ENCODE data around the gene TMEM174.

TMEM174 gene

DNA sequence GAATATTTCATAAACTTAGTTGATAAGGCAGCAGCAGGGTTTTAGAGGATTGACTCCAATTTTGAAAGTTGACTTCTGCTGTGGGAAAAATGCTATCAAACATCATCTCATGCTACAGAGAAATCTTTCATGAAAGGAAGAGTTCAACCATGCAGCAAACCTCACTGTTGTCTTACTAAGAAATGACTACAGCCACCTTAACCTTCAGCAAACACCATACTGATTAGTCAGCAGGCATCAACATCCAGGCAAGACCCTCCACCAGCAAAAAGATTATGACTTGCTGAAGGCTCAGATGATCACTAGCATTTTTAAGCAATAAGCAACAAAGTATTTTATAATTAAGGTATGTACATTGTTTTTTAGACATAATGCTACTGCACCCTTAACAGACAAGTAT lies 7.6 kb downstream of the TMEM174 start:
- TF ChIP-seq, protein P1, sequence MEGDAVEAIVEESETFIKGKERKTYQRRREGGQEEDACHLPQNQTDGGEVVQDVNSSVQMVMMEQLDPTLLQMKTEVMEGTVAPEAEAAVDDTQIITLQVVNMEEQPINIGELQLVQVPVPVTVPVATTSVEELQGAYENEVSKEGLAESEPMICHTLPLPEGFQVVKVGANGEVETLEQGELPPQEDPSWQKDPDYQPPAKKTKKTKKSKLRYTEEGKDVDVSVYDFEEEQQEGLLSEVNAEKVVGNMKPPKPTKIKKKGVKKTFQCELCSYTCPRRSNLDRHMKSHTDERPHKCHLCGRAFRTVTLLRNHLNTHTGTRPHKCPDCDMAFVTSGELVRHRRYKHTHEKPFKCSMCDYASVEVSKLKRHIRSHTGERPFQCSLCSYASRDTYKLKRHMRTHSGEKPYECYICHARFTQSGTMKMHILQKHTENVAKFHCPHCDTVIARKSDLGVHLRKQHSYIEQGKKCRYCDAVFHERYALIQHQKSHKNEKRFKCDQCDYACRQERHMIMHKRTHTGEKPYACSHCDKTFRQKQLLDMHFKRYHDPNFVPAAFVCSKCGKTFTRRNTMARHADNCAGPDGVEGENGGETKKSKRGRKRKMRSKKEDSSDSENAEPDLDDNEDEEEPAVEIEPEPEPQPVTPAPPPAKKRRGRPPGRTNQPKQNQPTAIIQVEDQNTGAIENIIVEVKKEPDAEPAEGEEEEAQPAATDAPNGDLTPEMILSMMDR (IDR thresholded peaks at IDR 0.05; ENCODE audit: borderline replicate concordance, insufficient read depth, low read depth, low read length), result no peak
- no peak overlapping the region for H3K4me3 ChIP-seq (ENCODE audit: low read depth, low read length)

DNA sequence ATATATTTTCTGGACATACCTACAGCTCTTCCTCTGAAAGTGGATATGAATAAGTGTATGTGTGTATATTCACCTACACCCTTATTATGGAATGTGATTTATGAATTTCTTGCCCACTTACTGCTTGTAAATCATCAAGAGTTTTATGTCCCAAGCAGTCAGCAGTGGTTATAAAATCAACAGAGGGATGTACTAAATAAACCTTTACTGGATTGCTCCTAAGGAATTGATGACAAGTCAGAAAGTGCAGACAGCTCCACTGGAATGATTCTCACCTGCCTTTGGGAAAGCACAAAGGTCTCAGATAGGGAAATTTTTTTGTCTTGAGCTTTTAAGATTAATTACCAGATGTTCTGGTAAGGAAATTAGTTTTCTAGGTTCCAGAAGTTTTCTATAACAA lies 9.3 kb downstream of the TMEM174 start:
- no peak overlapping the region for H3K4me3 ChIP-seq (ENCODE audit: low read depth, low read length)
- TF ChIP-seq, protein P1 (IDR thresholded peaks at IDR 0.05; ENCODE audit: borderline replicate concordance, insufficient read depth, low read depth, low read length), result no peak

DNA sequence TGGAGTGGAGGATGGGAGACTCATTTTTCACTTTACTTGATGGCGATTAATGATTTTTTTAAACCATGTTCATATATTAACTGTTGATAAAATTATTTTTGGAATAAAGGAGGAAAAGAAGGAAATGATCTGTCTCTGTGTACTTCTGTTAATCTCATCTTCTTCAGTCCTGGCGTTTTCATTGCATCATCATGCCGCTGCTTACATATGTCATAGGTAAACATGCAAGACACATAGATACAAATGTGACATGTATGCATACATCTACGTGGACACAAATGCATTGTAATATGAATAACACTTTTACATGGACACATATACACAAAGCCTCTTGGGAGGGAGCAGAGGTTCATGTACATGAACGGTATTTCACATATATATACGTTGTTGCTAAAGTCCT lies 10.0 kb downstream of the TMEM174 start:
- TF ChIP-seq, protein P1 (IDR thresholded peaks at IDR 0.05; ENCODE audit: borderline replicate concordance, insufficient read depth, low read depth, low read length), result no peak
- no peak overlapping the region for H3K4me3 ChIP-seq (ENCODE audit: low read depth, low read length)

DNA sequence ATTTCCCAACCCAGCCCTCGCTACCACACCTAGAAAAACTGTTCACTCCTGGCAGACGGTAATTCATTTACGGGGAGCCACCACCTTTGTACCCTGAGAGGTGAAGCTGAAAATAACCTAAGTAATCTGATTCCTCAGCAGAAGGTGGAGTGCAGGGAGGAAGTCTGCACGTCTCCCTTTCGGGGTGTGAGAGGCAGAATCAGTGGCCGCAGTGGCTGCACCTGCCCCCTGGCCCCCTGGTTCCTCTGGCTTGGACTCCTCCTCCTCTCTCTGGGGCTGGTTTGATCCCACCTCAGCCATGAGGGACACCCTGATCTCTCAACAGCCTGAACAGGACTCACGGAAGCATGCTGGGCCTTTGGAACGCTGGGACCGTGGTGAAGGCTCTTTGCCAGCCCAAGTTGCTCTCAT lies 10.5 kb downstream of the TMEM174 start:
- H3K4me3 ChIP-seq (ENCODE audit: low read depth, low read length), result no peak overlapping the region
- TF ChIP-seq, protein P1 (IDR thresholded peaks at IDR 0.05; ENCODE audit: borderline replicate concordance, insufficient read depth, low read depth, low read length), result no peak

DNA sequence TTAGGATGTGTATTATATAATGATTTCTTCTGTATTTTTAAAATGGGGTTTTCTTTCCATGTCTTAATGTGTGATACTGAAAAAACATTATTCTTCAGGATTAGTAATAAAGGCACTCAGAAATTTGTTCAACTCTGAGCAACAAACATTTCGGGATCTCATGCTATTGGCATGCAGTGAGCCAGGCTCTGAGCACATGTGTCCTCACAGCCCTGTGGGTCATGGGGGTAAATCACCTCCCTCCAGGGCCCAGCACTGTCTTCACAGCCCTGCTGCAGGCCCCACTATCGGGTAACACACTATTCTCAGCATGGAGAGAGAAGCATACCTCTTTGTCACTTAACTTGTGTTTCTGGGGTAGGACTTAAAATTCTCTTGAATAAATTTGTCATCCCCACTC lies 14.0 kb downstream of the TMEM174 start:
- no peak overlapping the region for H3K4me3 ChIP-seq (ENCODE audit: low read depth, low read length)
- TF ChIP-seq, protein P1 (IDR thresholded peaks at IDR 0.05; ENCODE audit: borderline replicate concordance, insufficient read depth, low read depth, low read length), result no peak

DNA sequence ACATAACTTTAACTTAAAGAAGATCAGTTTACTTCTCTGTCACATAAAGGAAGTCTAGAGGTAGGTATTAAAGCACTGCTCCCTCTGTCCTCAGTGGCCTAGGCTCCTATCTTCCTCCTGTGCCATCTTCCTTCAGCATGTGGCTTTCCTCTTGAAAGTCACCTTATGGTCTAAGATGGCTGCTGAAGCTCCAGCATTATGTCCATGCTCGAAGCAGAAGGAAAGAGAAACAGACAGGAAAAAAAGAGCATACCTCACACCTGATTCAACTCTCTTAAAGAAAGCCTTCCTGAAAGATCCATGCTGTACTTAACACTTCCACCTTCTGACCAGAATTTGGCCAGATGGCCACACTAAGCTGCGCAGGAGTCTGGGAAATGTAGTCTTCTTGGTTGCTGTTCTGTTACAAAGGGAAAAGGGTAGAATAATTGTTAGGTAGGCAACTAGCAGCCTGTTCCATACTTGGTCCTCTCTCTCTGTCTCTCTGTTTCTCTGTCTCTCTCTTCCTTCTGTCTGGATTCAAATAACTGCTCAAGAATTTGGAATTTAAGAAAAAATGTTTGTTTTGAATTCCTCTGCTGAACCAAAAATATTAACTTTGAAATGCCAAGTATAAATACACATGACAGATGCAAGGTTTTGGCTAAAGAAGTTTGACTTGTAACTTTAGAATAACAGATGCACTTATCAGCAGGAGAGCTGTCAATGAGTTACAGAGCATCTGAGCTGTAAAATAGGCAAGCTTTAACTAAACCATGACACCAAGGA lies 16.0 kb downstream of the TMEM174 start:
- no peak overlapping the region for H3K4me3 ChIP-seq (ENCODE audit: low read depth, low read length)
- TF ChIP-seq, protein P1 (IDR thresholded peaks at IDR 0.05; ENCODE audit: borderline replicate concordance, insufficient read depth, low read depth, low read length), result no peak

DNA sequence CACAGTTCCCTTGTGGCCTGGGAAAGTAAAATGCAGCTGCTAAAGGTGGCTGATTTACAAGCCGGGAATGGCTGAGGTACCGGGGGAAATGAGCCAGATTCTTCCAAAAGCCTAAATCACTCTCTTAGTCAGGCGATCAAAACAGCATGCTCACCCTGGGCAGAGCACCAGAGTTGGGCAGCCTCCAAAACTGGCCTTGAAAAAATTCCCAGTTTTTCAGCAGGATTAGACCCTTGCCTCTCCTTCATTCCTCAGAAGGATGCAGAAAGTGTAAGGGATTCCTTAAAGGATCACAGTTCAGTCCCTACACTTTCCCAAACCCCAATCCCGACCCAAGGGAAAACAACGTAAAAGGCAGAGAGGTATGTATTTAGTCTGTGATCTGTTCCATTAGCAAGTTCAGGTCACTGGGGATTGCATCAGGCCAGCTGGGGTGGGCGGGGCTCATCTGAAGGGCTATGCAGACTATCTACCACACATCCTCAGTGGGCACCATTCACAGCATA lies 16.9 kb downstream of the TMEM174 start:
- no peak overlapping the region for H3K4me3 ChIP-seq (ENCODE audit: low read depth, low read length)
- TF ChIP-seq, protein P1 (IDR thresholded peaks at IDR 0.05; ENCODE audit: borderline replicate concordance, insufficient read depth, low read depth, low read length), result no peak

All from GM12875 (cell line).